ENCODE measurements around the gene OASL. TPM values are rescaled to one million over a fixed set of nuclear protein-coding genes. Genes with fewer than 3 reads are reported as not detected.

Gene OASL
- total RNA-seq, 1 experiment from 2014 or later = 0.47 TPM

GRCh38 chr12:120972870-120973543, 66.0 kb downstream of the OASL start:
- no peaks in the 10 kb centered on the region for H3K36me3 Mint-ChIP-seq (ENCODE audit: insufficient read depth, unreplicated experiment)
- DNase-seq (ENCODE audit: unreplicated experiment) = no peak
- BruUV-seq (replicated peaks) = no TSS peak
- no peak for TF ChIP-seq CTCF (IDR thresholded peaks at IDR 0.05; ENCODE audit: unreplicated experiment)
- no peak overlapping the region for H3K4me3 Mint-ChIP-seq (ENCODE audit: unreplicated experiment)
- POLR2A ChIA-PET = no interaction called here
- no peaks in the 10 kb centered on the region for H3K9me3 Mint-ChIP-seq (ENCODE audit: unreplicated experiment)
- intact Hi-C loops (cut with micrococcal nuclease) = loop anchor here (5.0 to 10.0 kb wide), 2 partner anchors 538 to 646 kb away; partner anchors contain the start of genes COX6A1 and PLA2G1B
- H3K4me1 Mint-ChIP-seq (ENCODE audit: insufficient read depth, unreplicated experiment) = peaks cover 8% of the 10 kb centered on the region
- no peaks in the 10 kb centered on the region for H3K27me3 Mint-ChIP-seq (ENCODE audit: insufficient read depth, unreplicated experiment)
- H3K27ac Mint-ChIP-seq (ENCODE audit: low read depth, unreplicated experiment) = no peak overlapping the region
- CTCF ChIA-PET = interaction anchor here (0.6 to 4.0 kb wide), 29 partner anchors 8 to 391 kb away, joined by 3 to 75 read pairs (median 6); partner anchors contain the start of gene POP5

- DNase-seq (ENCODE audit: unreplicated experiment) = peak; percentile 69
- BruUV-seq (replicated peaks) = no TSS peak
- intact Hi-C loops (cut with micrococcal nuclease) = loop anchor here (1.0 to 10.0 kb wide), 7 partner anchors 114 to 644 kb away; partner anchors contain the start of genes COX6A1, MLEC and PLA2G1B
- Mint-ChIP-seq H3K36me3 (ENCODE audit: insufficient read depth, unreplicated experiment) (no peaks in the 10 kb centered on the region), H3K4me1 (ENCODE audit: insufficient read depth, unreplicated experiment) (peaks cover 8% of the 10 kb centered on the region), H3K27me3 (ENCODE audit: insufficient read depth, unreplicated experiment) (no peaks in the 10 kb centered on the region), H3K9me3 (ENCODE audit: unreplicated experiment) (no peaks in the 10 kb centered on the region), H3K27ac (ENCODE audit: low read depth, unreplicated experiment) (no peak overlapping the region), H3K4me3 (ENCODE audit: unreplicated experiment) (no peak overlapping the region)
- ChIA-PET CTCF (interaction anchor here (0.6 to 4.0 kb wide), 71 partner anchors 9 to 645 kb away, joined by 3 to 75 read pairs (median 4); partner anchors contain the start of gene POP5), POLR2A (interaction anchor here (0.7 to 1.3 kb wide), 13 partner anchors 9 to 391 kb away, joined by 3 to 6 read pairs (median 3); partner anchors contain the start of gene SPPL3)
- peak; percentile 73 for TF ChIP-seq CTCF (IDR thresholded peaks at IDR 0.05; ENCODE audit: unreplicated experiment)
Observed at GRCh38 chr12:120971299-120972180, 67.5 kb downstream of the OASL start.

GRCh38 chr12:120970310-120970709, 68.7 kb downstream of the OASL start:
- no peaks in the 10 kb centered on the region for H3K9me3 Mint-ChIP-seq (ENCODE audit: unreplicated experiment)
- DNase-seq (ENCODE audit: unreplicated experiment) = no peak
- H3K27me3 Mint-ChIP-seq (ENCODE audit: insufficient read depth, unreplicated experiment) = no peaks in the 10 kb centered on the region
- intact Hi-C loops (cut with micrococcal nuclease) = loop anchor here (2.0 to 10.0 kb wide), 3 partner anchors 256 to 643 kb away; partner anchors contain the start of genes COX6A1 and PLA2G1B
- no TSS peak for BruUV-seq (replicated peaks)
- no peaks in the 10 kb centered on the region for H3K36me3 Mint-ChIP-seq (ENCODE audit: insufficient read depth, unreplicated experiment)
- ChIA-PET CTCF (interaction anchor here (0.6 to 4.0 kb wide), 10 partner anchors 26 to 388 kb away, joined by 3 to 75 read pairs (median 6); no protein-coding TSS in a partner anchor), POLR2A (no interaction called here)
- H3K27ac Mint-ChIP-seq (ENCODE audit: low read depth, unreplicated experiment) = no peak overlapping the region
- peaks cover 8% of the 10 kb centered on the region for H3K4me1 Mint-ChIP-seq (ENCODE audit: insufficient read depth, unreplicated experiment)
- H3K4me3 Mint-ChIP-seq (ENCODE audit: unreplicated experiment) = no peak overlapping the region
- TF ChIP-seq CTCF (IDR thresholded peaks at IDR 0.05; ENCODE audit: unreplicated experiment) = no peak

Other genes with a start within 250 kb of the OASL start
- gene SPPL3, start 134.9 kb downstream of the OASL start, total RNA-seq (2022) = 32.6 and 43.7 TPM in 2 replicates
- not detected in 2 replicates for gene HNF1A, start 60.7 kb downstream of the OASL start, total RNA-seq (2022)
- 15.5 and 18.9 TPM in 2 replicates for gene C12orf43, start 22.8 kb downstream of the OASL start, total RNA-seq (2022)
- 0.68 and 1.3 TPM in 2 replicates for gene P2RX7, start 93.6 kb upstream of the OASL start, total RNA-seq (2022)
- gene P2RX4, start 170.9 kb upstream of the OASL start, total RNA-seq (2022) = 8.1 and 10.7 TPM in 2 replicates